Measurements from ENCODE around the gene ENTPD1. TPM values are rescaled to one million over a fixed set of nuclear protein-coding genes. Genes with fewer than 3 reads are reported as not detected.

The ENTPD1 gene
- total and polyA plus RNA-seq, 4 donors: 18.2 to 110 (median 50.0) TPM

DNA sequence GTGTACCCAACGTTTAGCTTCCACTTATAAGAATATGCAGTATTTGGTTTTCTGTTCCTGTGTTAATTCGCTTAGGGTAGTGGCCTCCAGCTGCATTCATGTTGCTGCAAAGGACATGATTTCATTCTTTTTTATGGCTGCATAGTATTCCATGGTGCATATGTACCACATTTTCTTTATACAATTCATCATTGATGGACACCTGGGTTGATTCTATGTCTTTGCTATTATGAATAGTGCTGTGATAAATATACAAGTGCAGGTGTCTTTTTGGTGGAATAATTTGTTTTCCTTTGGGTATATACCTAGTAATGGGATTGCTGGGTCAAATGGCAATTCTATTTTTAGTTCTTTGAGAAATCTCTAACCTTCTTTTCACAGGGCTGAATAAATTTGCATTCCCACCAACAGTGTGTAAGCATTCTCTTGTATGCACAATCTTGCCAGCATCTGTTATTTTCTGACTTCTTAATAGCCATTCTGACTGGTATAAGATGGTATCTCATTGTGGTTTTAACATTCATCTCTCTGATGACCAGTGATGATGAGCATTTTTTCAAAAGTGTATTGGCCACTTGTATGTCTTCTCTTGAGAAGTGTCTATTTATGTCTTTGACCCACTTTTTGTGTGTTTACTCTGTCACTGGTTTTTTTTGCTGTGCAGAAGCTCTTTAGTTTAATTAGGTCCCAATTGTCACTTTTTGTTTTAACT, 79.3 kb downstream of the ENTPD1 start:
- DNase-seq (no peak), ATAC-seq (ENCODE audit: low FRiP score) (no peak)
- H3K4me3 ChIP-seq (ENCODE audit: low read length in 2 of 2): no peak overlapping the region
- peaks cover 3 to 7% of the 10 kb centered on the region in 2 donors for H3K4me1 ChIP-seq (ENCODE audit: control insufficient read depth in 1 of 2, insufficient read depth in 2 of 2, low read length in 2 of 2)
- no peak overlapping the region for H3K27ac ChIP-seq (ENCODE audit: low read depth in 1 of 2, low read length in 2 of 2)
- H3K9me3 ChIP-seq (ENCODE audit: control insufficient read depth, low read length): no peaks in the 10 kb centered on the region
- whole genome bisulfite sequencing, 2 donors: 91 to 93% methylated on average over 2 of the region's 2 CpGs
- intact Hi-C loops (cut with DNase I): loop anchor here in 1 of 2 donors (5.0 kb wide), 1 partner anchor 78 kb away; the partner anchor contains the start of gene ENTPD1
- H3K36me3 ChIP-seq (ENCODE audit: control insufficient read depth in 1 of 2, insufficient read depth in 2 of 2, low read length in 1 of 2): no peaks in the 10 kb centered on the region
- H3K27me3 ChIP-seq (ENCODE audit: control insufficient read depth in 1 of 2, insufficient read depth in 2 of 2, low read length in 1 of 2): no peaks in the 10 kb centered on the region

DNA sequence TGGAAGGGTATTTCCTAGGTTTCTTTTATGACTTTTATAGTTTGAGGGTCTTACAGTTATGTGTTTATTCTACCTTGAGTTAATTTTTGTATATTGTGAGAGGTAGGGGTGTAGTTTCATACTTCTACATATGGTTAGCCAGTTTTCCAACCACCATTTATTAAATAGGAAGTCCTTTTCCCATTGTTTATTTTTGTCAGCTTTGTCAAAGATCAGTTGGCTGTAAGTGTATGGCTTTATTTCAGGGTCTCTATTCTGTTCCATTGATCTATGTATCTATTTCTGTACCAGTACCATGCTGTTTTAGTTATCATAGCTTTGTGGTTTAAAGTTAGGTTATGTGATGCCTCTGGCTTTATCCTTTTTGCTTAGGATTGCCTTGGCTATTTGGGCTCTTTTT, 79.9 kb downstream of the ENTPD1 start:
- no peaks in the 10 kb centered on the region for H3K9me3 ChIP-seq (ENCODE audit: control insufficient read depth, low read length)
- H3K4me3 ChIP-seq (ENCODE audit: low read length in 2 of 2): no peak overlapping the region
- intact Hi-C loops (cut with DNase I): loop anchor here in 1 of 2 donors (5.0 kb wide), 1 partner anchor 79 kb away; the partner anchor contains the start of gene ENTPD1
- ATAC-seq (ENCODE audit: low FRiP score) (no peak), DNase-seq (no peak)
- no peaks in the 10 kb centered on the region for H3K36me3 ChIP-seq (ENCODE audit: control insufficient read depth in 1 of 2, insufficient read depth in 2 of 2, low read length in 1 of 2)
- no peaks in the 10 kb centered on the region for H3K27me3 ChIP-seq (ENCODE audit: control insufficient read depth in 1 of 2, insufficient read depth in 2 of 2, low read length in 1 of 2)
- H3K4me1 ChIP-seq (ENCODE audit: control insufficient read depth in 1 of 2, insufficient read depth in 2 of 2, low read length in 2 of 2): peaks cover 3 to 7% of the 10 kb centered on the region in 2 donors
- no peak overlapping the region for H3K27ac ChIP-seq (ENCODE audit: low read depth in 1 of 2, low read length in 2 of 2)

DNA sequence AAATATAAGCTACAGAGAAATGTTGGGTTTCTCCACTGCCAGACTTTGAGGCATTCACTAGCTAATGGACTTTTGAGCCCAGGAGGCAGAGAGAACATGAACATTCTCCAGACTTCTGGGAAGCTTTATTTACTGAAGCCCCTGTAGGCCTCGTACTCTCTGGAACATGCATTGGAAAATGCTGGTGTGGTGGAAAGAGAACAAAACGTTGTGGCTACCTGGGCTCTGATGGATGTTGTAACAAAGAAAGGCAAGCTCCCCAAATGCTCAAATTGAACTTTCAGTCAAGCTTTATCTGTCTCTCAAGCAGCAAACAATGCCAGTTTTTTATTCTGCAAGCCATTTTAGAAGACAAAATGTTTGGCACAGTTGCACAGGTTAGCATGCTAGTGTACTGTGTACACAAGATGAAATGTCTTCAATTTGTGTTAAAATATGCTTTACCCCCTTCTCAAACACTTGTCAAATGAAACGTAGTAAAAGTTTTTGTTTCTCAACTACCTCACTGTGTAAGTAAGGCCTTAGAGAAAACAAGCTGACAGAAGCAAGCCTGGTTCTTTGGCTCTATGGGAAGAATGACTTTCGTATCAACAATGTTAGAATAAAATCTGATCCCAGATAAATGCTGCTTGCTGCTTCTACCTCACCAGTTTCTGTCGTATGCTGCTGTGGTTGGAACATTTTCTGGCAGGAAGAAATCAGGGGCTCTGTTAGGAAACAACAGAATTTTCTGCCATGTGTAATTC, 80.8 kb downstream of the ENTPD1 start:
- DNase-seq (no peak), ATAC-seq (ENCODE audit: low FRiP score) (no peak)
- 6 to 9% methylated on average over 5 of the region's 5 CpGs for WGBS, 2 donors
- H3K36me3 ChIP-seq (ENCODE audit: control insufficient read depth in 1 of 2, insufficient read depth in 2 of 2, low read length in 1 of 2): no peaks in the 10 kb centered on the region
- peak overlapping the region; percentile 37 to 77 for H3K27ac ChIP-seq (ENCODE audit: low read depth in 1 of 2, low read length in 2 of 2)
- peaks cover 3 to 5% of the 10 kb centered on the region in 2 donors for H3K4me1 ChIP-seq (ENCODE audit: control insufficient read depth in 1 of 2, insufficient read depth in 2 of 2, low read length in 2 of 2)
- no peaks in the 10 kb centered on the region for H3K27me3 ChIP-seq (ENCODE audit: control insufficient read depth in 1 of 2, insufficient read depth in 2 of 2, low read length in 1 of 2)
- no peaks in the 10 kb centered on the region for H3K9me3 ChIP-seq (ENCODE audit: control insufficient read depth, low read length)
- H3K4me3 ChIP-seq (ENCODE audit: low read length in 2 of 2): no peak overlapping the region
- intact Hi-C loops (cut with DNase I): loop anchor here in 1 of 2 donors (5.0 kb wide), 1 partner anchor 79 kb away; the partner anchor contains the start of gene ENTPD1

- H3K27ac ChIP-seq (ENCODE audit: low read depth in 1 of 2, low read length in 2 of 2): peak overlapping the region; percentile 37 to 77
- no peaks in the 10 kb centered on the region for H3K27me3 ChIP-seq (ENCODE audit: control insufficient read depth in 1 of 2, insufficient read depth in 2 of 2, low read length in 1 of 2)
- DNase-seq: no peak
- WGBS, 2 donors: 66 to 91% methylated on average over 1 of the region's 1 CpG
- intact Hi-C loops (cut with DNase I): loop anchor here in 1 of 2 donors (5.0 kb wide), 1 partner anchor 80 kb away; the partner anchor contains the start of gene ENTPD1
- no peaks in the 10 kb centered on the region for H3K36me3 ChIP-seq (ENCODE audit: control insufficient read depth in 1 of 2, insufficient read depth in 2 of 2, low read length in 1 of 2)
- ATAC-seq (ENCODE audit: low FRiP score): no peak
- peaks cover 3 to 5% of the 10 kb centered on the region in 2 donors for H3K4me1 ChIP-seq (ENCODE audit: control insufficient read depth in 1 of 2, insufficient read depth in 2 of 2, low read length in 2 of 2)
- H3K9me3 ChIP-seq (ENCODE audit: control insufficient read depth, low read length): no peaks in the 10 kb centered on the region
- no peak overlapping the region for H3K4me3 ChIP-seq (ENCODE audit: low read length in 2 of 2)
Observed at GRCh38 chr10:95837356-95837776, 81.4 kb downstream of the ENTPD1 start.

GRCh38 chr10:95837783-95838182, 81.8 kb downstream of the ENTPD1 start:
- no peaks in the 10 kb centered on the region for H3K27me3 ChIP-seq (ENCODE audit: control insufficient read depth in 1 of 2, insufficient read depth in 2 of 2, low read length in 1 of 2)
- H3K9me3 ChIP-seq (ENCODE audit: control insufficient read depth, low read length): no peaks in the 10 kb centered on the region
- no peak overlapping the region for H3K4me3 ChIP-seq (ENCODE audit: low read length in 2 of 2)
- DNase-seq (no peak), ATAC-seq (ENCODE audit: low FRiP score) (no peak)
- H3K36me3 ChIP-seq (ENCODE audit: control insufficient read depth in 1 of 2, insufficient read depth in 2 of 2, low read length in 1 of 2): no peaks in the 10 kb centered on the region
- H3K27ac ChIP-seq (ENCODE audit: low read depth in 1 of 2, low read length in 2 of 2): peak overlapping the region in 1 of 2 donors; percentile 33
- H3K4me1 ChIP-seq (ENCODE audit: control insufficient read depth in 1 of 2, insufficient read depth in 2 of 2, low read length in 2 of 2): peaks cover under 1 to 3% of the 10 kb centered on the region in 2 donors
- WGBS, 2 donors: 90 to 96% methylated on average over 3 of the region's 3 CpGs
- intact Hi-C loops (cut with DNase I): loop anchor here in 1 of 2 donors (5.0 kb wide), 1 partner anchor 80 kb away; the partner anchor contains the start of gene ENTPD1

- Histone ChIP-seq H3K36me3 (ENCODE audit: control insufficient read depth in 1 of 2, insufficient read depth in 2 of 2, low read length in 1 of 2) (peaks cover 0 to 2% of the 10 kb centered on the region in 2 donors), H3K4me1 (ENCODE audit: control insufficient read depth in 1 of 2, insufficient read depth in 2 of 2, low read length in 2 of 2) (no peaks in the 10 kb centered on the region), H3K4me3 (ENCODE audit: low read length in 2 of 2) (no peak overlapping the region), H3K27ac (ENCODE audit: low read depth in 1 of 2, low read length in 2 of 2) (no peak overlapping the region), H3K9me3 (ENCODE audit: control insufficient read depth, low read length) (no peaks in the 10 kb centered on the region), H3K27me3 (ENCODE audit: control insufficient read depth in 1 of 2, insufficient read depth in 2 of 2, low read length in 1 of 2) (no peaks in the 10 kb centered on the region)
- WGBS, 2 donors: 71 to 75% methylated on average over 2 of the region's 2 CpGs
- DNase-seq (no peak), ATAC-seq (ENCODE audit: low FRiP score) (no peak)
- intact Hi-C loops (cut with DNase I): loop anchor here in 1 of 2 donors (2.0 kb wide), 1 partner anchor 145 kb away; no protein-coding TSS in a partner anchor
Observed at GRCh38 chr10:95840121-95840520, 84.2 kb downstream of the ENTPD1 start.

DNA sequence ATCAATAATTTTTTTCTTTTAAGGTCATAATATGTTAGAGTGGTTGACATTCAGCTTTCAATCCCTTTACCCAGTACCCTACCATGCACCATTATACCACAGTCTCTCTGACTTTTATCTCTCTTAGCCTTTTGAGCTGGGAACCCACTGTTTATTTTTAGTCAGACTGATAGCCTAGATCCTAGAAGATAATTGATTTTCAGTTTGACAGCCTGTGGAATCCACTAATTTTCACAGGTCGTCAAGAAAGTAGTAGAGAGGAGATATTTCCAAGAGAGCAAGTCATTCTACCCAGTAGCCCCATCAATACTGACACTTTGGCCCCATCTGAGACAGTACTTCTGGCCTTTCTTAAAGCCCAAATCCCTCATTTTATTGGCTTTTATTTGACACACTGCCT, 84.7 kb downstream of the ENTPD1 start:
- Histone ChIP-seq H3K4me3 (ENCODE audit: low read length in 2 of 2) (no peak overlapping the region), H3K9me3 (ENCODE audit: control insufficient read depth, low read length) (no peaks in the 10 kb centered on the region), H3K27me3 (ENCODE audit: control insufficient read depth in 1 of 2, insufficient read depth in 2 of 2, low read length in 1 of 2) (no peaks in the 10 kb centered on the region), H3K36me3 (ENCODE audit: control insufficient read depth in 1 of 2, insufficient read depth in 2 of 2, low read length in 1 of 2) (peaks cover 0 to 2% of the 10 kb centered on the region in 2 donors), H3K4me1 (ENCODE audit: control insufficient read depth in 1 of 2, insufficient read depth in 2 of 2, low read length in 2 of 2) (no peaks in the 10 kb centered on the region), H3K27ac (ENCODE audit: low read depth in 1 of 2, low read length in 2 of 2) (no peak overlapping the region)
- intact Hi-C loops (cut with DNase I): loop anchor here in 1 of 2 donors (2.0 kb wide), 1 partner anchor 146 kb away; no protein-coding TSS in a partner anchor
- ATAC-seq (ENCODE audit: low FRiP score) (no peak), DNase-seq (no peak)
- 59 to 74% methylated on average over 1 of the region's 1 CpG for WGBS, 2 donors

DNA sequence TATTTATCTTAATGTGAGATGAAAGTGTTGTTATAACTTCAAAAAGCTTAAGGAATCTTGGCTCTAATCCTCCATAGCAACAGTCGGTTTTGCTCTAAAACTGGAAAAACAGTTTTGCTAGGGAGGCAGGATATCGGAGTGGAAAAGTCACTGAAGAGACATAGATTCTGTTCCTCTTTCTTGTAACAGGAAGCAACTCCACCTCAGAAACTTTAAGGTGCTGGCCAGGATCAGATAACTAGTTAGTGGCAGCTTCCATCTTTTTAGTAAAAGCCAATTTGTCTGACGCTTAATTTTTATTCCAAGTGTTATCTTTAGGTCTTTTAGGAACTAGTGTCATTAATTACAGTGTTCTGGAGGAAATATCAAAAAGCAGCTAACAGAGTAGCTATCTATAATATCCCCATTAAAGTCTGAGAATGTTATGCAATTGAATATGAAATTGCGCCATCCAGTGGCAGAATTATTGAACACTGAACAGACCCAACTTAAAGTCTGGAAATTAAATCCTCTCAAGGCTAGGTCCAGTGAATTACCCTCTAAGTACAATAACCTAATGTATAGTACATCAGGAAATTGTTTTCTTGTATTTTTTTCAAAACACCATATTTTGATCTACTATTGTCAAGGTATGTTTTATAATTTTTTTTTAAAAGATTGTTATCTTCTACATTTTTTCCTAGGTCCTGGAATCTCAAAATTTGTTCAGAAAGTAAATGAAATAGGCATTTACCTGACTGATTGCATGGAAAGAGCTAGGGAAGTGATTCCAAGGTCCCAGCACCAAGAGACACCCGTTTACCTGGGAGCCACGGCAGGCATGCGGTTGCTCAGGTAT, 85.9 kb downstream of the ENTPD1 start:
- Histone ChIP-seq H3K36me3 (ENCODE audit: control insufficient read depth in 1 of 2, insufficient read depth in 2 of 2, low read length in 1 of 2) (peaks cover 0 to 2% of the 10 kb centered on the region in 2 donors), H3K4me1 (ENCODE audit: control insufficient read depth in 1 of 2, insufficient read depth in 2 of 2, low read length in 2 of 2) (no peaks in the 10 kb centered on the region), H3K27ac (ENCODE audit: low read depth in 1 of 2, low read length in 2 of 2) (peak overlapping the region in 1 of 2 donors; percentile 25), H3K27me3 (ENCODE audit: control insufficient read depth in 1 of 2, insufficient read depth in 2 of 2, low read length in 1 of 2) (no peaks in the 10 kb centered on the region), H3K9me3 (ENCODE audit: control insufficient read depth, low read length) (no peaks in the 10 kb centered on the region), H3K4me3 (ENCODE audit: low read length in 2 of 2) (no peak overlapping the region)
- intact Hi-C loops (cut with DNase I): loop anchor here (1.0 to 2.0 kb wide), 2 partner anchors 147 to 148 kb away; no protein-coding TSS in a partner anchor
- 31 to 32% methylated on average over 7 of the region's 7 CpGs for WGBS, 2 donors
- DNase-seq (no peak), ATAC-seq (ENCODE audit: low FRiP score) (peak; percentile 83)

Data from aorta (tissue), 5 donors.